Panc1 (cell line): Measurements from ENCODE around the gene OSBPL8.
"Not testable (repeated sequence)": the region's sequence is repeated elsewhere in the genome, so short reads cannot be mapped to it uniquely, and the experiment has no call there.

ENCODE experiments used
- POLR2AphosphoS5 ChIP-seq: IDR thresholded peaks from 2 replicates; pipeline ENCODE4 v1.6.1; 2012; ENCODE audit warnings: mild to moderate bottlenecking, low read depth, low read length, moderate library complexity
- TF ChIP-seq, protein P1 (sequence below): fragments of 450-650 bp; IDR thresholded peaks from 2 replicates; pipeline ENCODE4 v1.5.1; 2017; ENCODE audit warnings: mild to moderate bottlenecking
- TF ChIP-seq, protein P2 (sequence below), 2 experiments: IDR thresholded peaks; 2 replicates each; pipeline ENCODE4 v1.6.1; 2011 to 2012; ENCODE audit warnings: low read depth in 2 of 2, control low read depth in 1 of 2, low read length in 1 of 2, mild to moderate bottlenecking in 1 of 2, moderate library complexity in 1 of 2; ENCODE audit not compliant: insufficient read depth in 1 of 2

DNA sequence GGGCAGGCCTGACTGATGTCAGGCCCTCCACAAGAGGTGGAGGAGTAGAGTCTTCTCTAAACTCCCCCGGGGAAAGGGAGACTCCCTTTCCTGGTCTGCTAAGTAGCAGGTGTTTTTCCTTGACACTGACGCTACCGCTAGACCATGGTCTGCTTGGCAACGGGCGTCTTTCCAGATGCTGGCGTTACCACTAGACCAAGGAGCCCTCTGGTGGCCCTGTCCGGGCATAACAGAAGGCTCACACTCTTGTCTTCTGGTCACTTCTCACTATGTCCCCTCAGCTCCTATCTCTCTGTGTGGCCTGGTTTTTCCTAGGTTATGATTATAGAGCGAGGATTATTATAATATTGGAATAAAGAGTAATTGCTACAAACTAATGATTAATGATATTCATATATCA, 86.7 kb downstream of the OSBPL8 start:
- TF ChIP-seq, protein P1, sequence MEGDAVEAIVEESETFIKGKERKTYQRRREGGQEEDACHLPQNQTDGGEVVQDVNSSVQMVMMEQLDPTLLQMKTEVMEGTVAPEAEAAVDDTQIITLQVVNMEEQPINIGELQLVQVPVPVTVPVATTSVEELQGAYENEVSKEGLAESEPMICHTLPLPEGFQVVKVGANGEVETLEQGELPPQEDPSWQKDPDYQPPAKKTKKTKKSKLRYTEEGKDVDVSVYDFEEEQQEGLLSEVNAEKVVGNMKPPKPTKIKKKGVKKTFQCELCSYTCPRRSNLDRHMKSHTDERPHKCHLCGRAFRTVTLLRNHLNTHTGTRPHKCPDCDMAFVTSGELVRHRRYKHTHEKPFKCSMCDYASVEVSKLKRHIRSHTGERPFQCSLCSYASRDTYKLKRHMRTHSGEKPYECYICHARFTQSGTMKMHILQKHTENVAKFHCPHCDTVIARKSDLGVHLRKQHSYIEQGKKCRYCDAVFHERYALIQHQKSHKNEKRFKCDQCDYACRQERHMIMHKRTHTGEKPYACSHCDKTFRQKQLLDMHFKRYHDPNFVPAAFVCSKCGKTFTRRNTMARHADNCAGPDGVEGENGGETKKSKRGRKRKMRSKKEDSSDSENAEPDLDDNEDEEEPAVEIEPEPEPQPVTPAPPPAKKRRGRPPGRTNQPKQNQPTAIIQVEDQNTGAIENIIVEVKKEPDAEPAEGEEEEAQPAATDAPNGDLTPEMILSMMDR: peak; percentile 72
- TF ChIP-seq, protein P2, sequence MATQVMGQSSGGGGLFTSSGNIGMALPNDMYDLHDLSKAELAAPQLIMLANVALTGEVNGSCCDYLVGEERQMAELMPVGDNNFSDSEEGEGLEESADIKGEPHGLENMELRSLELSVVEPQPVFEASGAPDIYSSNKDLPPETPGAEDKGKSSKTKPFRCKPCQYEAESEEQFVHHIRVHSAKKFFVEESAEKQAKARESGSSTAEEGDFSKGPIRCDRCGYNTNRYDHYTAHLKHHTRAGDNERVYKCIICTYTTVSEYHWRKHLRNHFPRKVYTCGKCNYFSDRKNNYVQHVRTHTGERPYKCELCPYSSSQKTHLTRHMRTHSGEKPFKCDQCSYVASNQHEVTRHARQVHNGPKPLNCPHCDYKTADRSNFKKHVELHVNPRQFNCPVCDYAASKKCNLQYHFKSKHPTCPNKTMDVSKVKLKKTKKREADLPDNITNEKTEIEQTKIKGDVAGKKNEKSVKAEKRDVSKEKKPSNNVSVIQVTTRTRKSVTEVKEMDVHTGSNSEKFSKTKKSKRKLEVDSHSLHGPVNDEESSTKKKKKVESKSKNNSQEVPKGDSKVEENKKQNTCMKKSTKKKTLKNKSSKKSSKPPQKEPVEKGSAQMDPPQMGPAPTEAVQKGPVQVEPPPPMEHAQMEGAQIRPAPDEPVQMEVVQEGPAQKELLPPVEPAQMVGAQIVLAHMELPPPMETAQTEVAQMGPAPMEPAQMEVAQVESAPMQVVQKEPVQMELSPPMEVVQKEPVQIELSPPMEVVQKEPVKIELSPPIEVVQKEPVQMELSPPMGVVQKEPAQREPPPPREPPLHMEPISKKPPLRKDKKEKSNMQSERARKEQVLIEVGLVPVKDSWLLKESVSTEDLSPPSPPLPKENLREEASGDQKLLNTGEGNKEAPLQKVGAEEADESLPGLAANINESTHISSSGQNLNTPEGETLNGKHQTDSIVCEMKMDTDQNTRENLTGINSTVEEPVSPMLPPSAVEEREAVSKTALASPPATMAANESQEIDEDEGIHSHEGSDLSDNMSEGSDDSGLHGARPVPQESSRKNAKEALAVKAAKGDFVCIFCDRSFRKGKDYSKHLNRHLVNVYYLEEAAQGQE (IDR thresholded peaks at IDR 0.05; ENCODE audit: insufficient read depth in 1 of 2, low read depth in 2 of 2, low read length in 1 of 2): not testable (repeated sequence)
- not testable (repeated sequence) for TF ChIP-seq POLR2AphosphoS5
